ENCODE measurements around the gene ADAM21.
"Not testable (repeated sequence)": the region's sequence is repeated elsewhere in the genome, so short reads cannot be mapped to it uniquely, and the experiment has no call there.

- not testable (repeated sequence) for TF ChIP-seq YY1 (IDR thresholded peaks at IDR 0.05; ENCODE audit: insufficient read depth, insufficient read length); ZNF274 (IDR thresholded peaks at IDR 0.05; ENCODE audit: low read depth, low read length); SUZ12 (IDR thresholded peaks at IDR 0.05; ENCODE audit: extremely low read depth, insufficient read depth, insufficient read length)
Measured at GRCh38 chr14:70470863-70471563, 19.0 kb downstream of the ADAM21 start.
